Endodermal cell (in vitro differentiated cells): ENCODE measurements around the gene U2AF1L4. TPM values are rescaled to one million over a fixed set of nuclear protein-coding genes. Genes with fewer than 3 reads are reported as not detected.

ENCODE experiments used
- DNase-seq: peaks from one replicate; pipeline ENCODE4 v3.0.0-alpha.2; 2017
- H3K27ac ChIP-seq: 2 replicates; pipeline ENCODE4 v1.5.1; 2013; ENCODE audit warnings: mild to moderate bottlenecking, low read depth, low read length, moderate library complexity
- H3K27me3 ChIP-seq: 2 replicates; pipeline ENCODE4 v1.6.1; 2013; ENCODE audit warnings: mild to moderate bottlenecking, low read length, moderate library complexity; ENCODE audit not compliant: insufficient read depth, control insufficient read depth, poor library complexity, severe bottlenecking
- H3K36me3 ChIP-seq: 2 replicates; pipeline ENCODE4 v1.7.0; 2013; ENCODE audit warnings: mild to moderate bottlenecking, low read length, moderate library complexity; ENCODE audit not compliant: control insufficient read depth, insufficient read depth
- H3K4me1 ChIP-seq: one replicate; pipeline ENCODE4 v1.7.0; 2013; ENCODE audit warnings: low read length; ENCODE audit not compliant: control insufficient read depth, insufficient read depth
- H3K4me3 ChIP-seq: 2 replicates; pipeline ENCODE4 v1.5.1; 2013; ENCODE audit warnings: mild to moderate bottlenecking, low read length, moderate library complexity
- H3K9ac ChIP-seq: 2 replicates; pipeline ENCODE4 v1.6.1; 2013; ENCODE audit warnings: mild to moderate bottlenecking, low read length, moderate library complexity; ENCODE audit not compliant: poor library complexity, severe bottlenecking; ENCODE audit errors: extremely low read depth
- H3K9me3 ChIP-seq: 2 replicates; pipeline ENCODE4 v1.6.1; 2013; ENCODE audit warnings: mild to moderate bottlenecking, low read length, moderate library complexity; ENCODE audit not compliant: control insufficient read depth
- H3K27ac Mint-ChIP-seq: 2 replicates; pipeline ENCODE4 v1.8.0; 2020; ENCODE audit warnings: mixed read lengths
- H3K27me3 Mint-ChIP-seq: 2 replicates; pipeline ENCODE4 v1.8.0; 2021; ENCODE audit warnings: mild to moderate bottlenecking, mixed read lengths; ENCODE audit not compliant: insufficient read depth
- H3K36me3 Mint-ChIP-seq: 2 replicates; pipeline ENCODE4 v1.8.0; 2020; ENCODE audit warnings: low read depth, mixed read lengths
- H3K4me1 Mint-ChIP-seq: 2 replicates; pipeline ENCODE4 v1.8.0; 2020; ENCODE audit warnings: mixed read lengths
- H3K4me3 Mint-ChIP-seq: 2 replicates; pipeline ENCODE4 v1.8.0; 2020; ENCODE audit warnings: mild to moderate bottlenecking, moderate library complexity, mixed read lengths
- H3K9me3 Mint-ChIP-seq: 2 replicates; pipeline ENCODE4 v1.8.0; 2020; ENCODE audit warnings: mild to moderate bottlenecking, mixed read lengths
- CTCF ChIP-seq: fragments of 200-600 bp; sonication (generic); conservative IDR thresholded peaks from 2 replicates; pipeline ENCODE4 v1.5.0; 2021; ENCODE audit warnings: antibody characterized with exemption, mild to moderate bottlenecking
- WGBS, 2 experiments: methylation state at CpG; one replicate each; pipeline versions ENCODE4 v1.1.5 to v1.1.7; 2013; ENCODE audit warnings: missing lambda C conversion rate in 2 of 2, mixed read lengths in 1 of 2; ENCODE audit not compliant: insufficient coverage in 1 of 2, insufficient read length in 1 of 2; 5-methylcytosine and 5-hydroxymethylcytosine counted together
- total RNA-seq, 2 donors: library from RNA; stranded (reverse); fragmentation: NEBNext Ultra II Directional in 1 of 2; extraction: Animal tissue kit (Norgen Biotek cat#: 25700) in 1 of 2; gene quantifications; 2 replicates in 1 of 2; 3 replicates in 1 of 2; pipeline ENCODE4 v1.2.1, GENCODE V29; 2021

U2AF1L4 gene
- total RNA-seq, 2 donors from 2014 or later = 17.3 to 23.2 TPM

GRCh38 chr19:35719402-35720162 is 25.6 kb downstream of the U2AF1L4 start:
- H3K4me3 ChIP-seq = peak overlapping the region; percentile 90
- 91 to 97% methylated on average over 12 to 32 of the region's 32 CpGs for WGBS, 2 experiments
- no peaks in the 10 kb centered on the region for H3K9me3 Mint-ChIP-seq
- no peaks in the 10 kb centered on the region for H3K9me3 ChIP-seq
- peak overlapping the region; percentile 68 for H3K9ac ChIP-seq
- no peaks in the 10 kb centered on the region for H3K27me3 Mint-ChIP-seq
- H3K27ac ChIP-seq = no peak overlapping the region
- no peak for DNase-seq
- H3K27me3 ChIP-seq = no peaks in the 10 kb centered on the region
- peaks cover 18% of the 10 kb centered on the region for H3K4me1 Mint-ChIP-seq
- TF ChIP-seq CTCF = no peak
- H3K27ac Mint-ChIP-seq = peak overlapping the region; percentile 55
- peak overlapping the region; percentile 86 for H3K4me3 Mint-ChIP-seq
- H3K36me3 Mint-ChIP-seq = peaks cover 36% of the 10 kb centered on the region
- peaks cover 13% of the 10 kb centered on the region for H3K4me1 ChIP-seq
- H3K36me3 ChIP-seq = peaks cover 25% of the 10 kb centered on the region

GRCh38 chr19:35718345-35719041 is 26.7 kb downstream of the U2AF1L4 start:
- H3K27ac Mint-ChIP-seq = peak overlapping the region; percentile 48
- 4 to 9% methylated on average over 21 to 42 of the region's 42 CpGs for WGBS, 2 experiments
- peak overlapping the region; percentile 86 for H3K4me3 Mint-ChIP-seq
- H3K36me3 Mint-ChIP-seq = peaks cover 27% of the 10 kb centered on the region
- Histone ChIP-seq H3K9ac (peak overlapping the region; percentile 68), H3K27ac (no peak overlapping the region), H3K4me1 (peaks cover 13% of the 10 kb centered on the region), H3K4me3 (peak overlapping the region; percentile 90), H3K27me3 (no peaks in the 10 kb centered on the region), H3K36me3 (peaks cover 15% of the 10 kb centered on the region), H3K9me3 (no peaks in the 10 kb centered on the region)
- peaks cover 18% of the 10 kb centered on the region for H3K4me1 Mint-ChIP-seq
- no peak for TF ChIP-seq CTCF
- DNase-seq = peak; percentile 66
- H3K9me3 Mint-ChIP-seq = no peaks in the 10 kb centered on the region
- no peaks in the 10 kb centered on the region for H3K27me3 Mint-ChIP-seq

- DNase-seq = no peak
- H3K27ac ChIP-seq = peak within 1 kb of the TSS; percentile 80
- peak within 1 kb of the TSS; percentile 68 for H3K9ac ChIP-seq
- Mint-ChIP-seq H3K4me1 (peaks cover 18% of the 10 kb centered on the region), H3K4me3 (peak within 1 kb of the TSS; percentile 86), H3K27me3 (no peaks in the 10 kb centered on the region), H3K27ac (peak within 1 kb of the TSS; percentile 96), H3K36me3 (peaks cover 22% of the 10 kb centered on the region), H3K9me3 (no peaks in the 10 kb centered on the region)
- H3K27me3 ChIP-seq = no peaks in the 10 kb centered on the region
- H3K4me3 ChIP-seq = peak within 1 kb of the TSS; percentile 90
- 0 to 1% methylated on average over 35 to 87 of the region's 109 CpGs for WGBS, 2 experiments
- peaks cover 8% of the 10 kb centered on the region for H3K36me3 ChIP-seq
- no peak for TF ChIP-seq CTCF
- H3K9me3 ChIP-seq = no peaks in the 10 kb centered on the region
- peaks cover 13% of the 10 kb centered on the region for H3K4me1 ChIP-seq
Measured at GRCh38 chr19:35717665-35718344, 27.4 kb downstream of the U2AF1L4 start, which contains the start of gene KMT2B. KMT2B (plus strand) TSS chr19:35718003; CDS start chr19:35718019, 16 bp downstream.
